Stomach (tissue), 4 donors: Measurements from ENCODE around the gene BPIFA1.

Experiments used
- CTCF ChIP-seq, 7 experiments: fragments of 450-650 bp in 4 of 7; fragments of 200-600 bp in 3 of 7; sonication (generic) in 3 of 7; IDR thresholded peaks; one replicate each; pipeline ENCODE4 v1.5.1; 2016 to 2019; ENCODE audit warnings: antibody characterized with exemption in 7 of 7, control low read depth in 2 of 7, mild to moderate bottlenecking in 1 of 7
- EP300 ChIP-seq: sonication (generic); formaldehyde crosslinking; IDR thresholded peaks from one replicate; pipeline ENCODE4 v1.6.1; 2017; ENCODE audit warnings: antibody characterized with exemption
- POLR2A ChIP-seq, 4 donors: fragments of 450-650 bp; IDR thresholded peaks; one replicate each; pipeline ENCODE4 v1.6.1; 2016; ENCODE audit warnings: antibody characterized with exemption in 4 of 4, control low read depth in 2 of 4, mild to moderate bottlenecking in 1 of 4, moderate library complexity in 1 of 4
- POLR2AphosphoS5 ChIP-seq, 3 donors: sonication (generic); formaldehyde crosslinking; IDR thresholded peaks; one replicate each; pipeline ENCODE4 v1.6.1; 2016; ENCODE audit warnings: antibody characterized with exemption in 3 of 3

- no peak for TF ChIP-seq CTCF (IDR thresholded peaks at IDR 0.05)
- TF ChIP-seq POLR2A (IDR thresholded peaks at IDR 0.05), result no peak
- peak in 1 of 3 donors; percentile 69 for TF ChIP-seq POLR2AphosphoS5 (IDR thresholded peaks at IDR 0.05)
- no peak for TF ChIP-seq EP300
These were observed 26.0 kb upstream of the BPIFA1 start for GRCh38 chr20:33209789-33210188.
